AG04450 (cell line): ENCODE measurements around the gene MAFG. TPM values are rescaled to one million over a fixed set of nuclear protein-coding genes. Genes with fewer than 3 reads are reported as not detected.

Experiments
- CTCF ChIA-PET: fragments of 300-600, 350-600 bp; formaldehyde crosslinking; extraction: SDS; loops from one replicate; lab custom pipeline; 2022; ENCODE audit warnings: antibody characterized with exemption, inconsistent platforms; lab: Charles Lee
- POLR2A ChIA-PET: fragments of 350-600 bp; formaldehyde crosslinking; extraction: SDS; loops from one replicate; lab custom pipeline; 2021; ENCODE audit warnings: antibody characterized with exemption, inconsistent platforms; lab: Yijun Ruan, JAX
- DNase-seq: peaks from one replicate; pipeline ENCODE4 v3.0.0-alpha.2; 2011; ENCODE audit warnings: low read depth, low spot score
- H3K27ac ChIP-seq: one replicate; pipeline ENCODE4 v1.5.1; 2012; ENCODE audit warnings: low read depth, low read length, control low read depth
- H3K27me3 ChIP-seq: one replicate; pipeline ENCODE4 v1.6.0; 2012; ENCODE audit warnings: low read length; ENCODE audit not compliant: control insufficient read depth, insufficient read depth
- H3K4me3 ChIP-seq: 2 replicates; pipeline ENCODE4 v1.5.1; 2011; ENCODE audit warnings: mild to moderate bottlenecking, low read depth, low read length, control low read depth
- H3K9me3 ChIP-seq: 2 replicates; pipeline ENCODE4 v1.5.1; 2012; ENCODE audit warnings: low read length; ENCODE audit not compliant: control insufficient read depth, insufficient read depth
- polyA plus RNA-seq: library from polyadenylated mRNA; depleted of rRNA; stranded (reverse); fragments of >200 nt; gene quantifications from 2 replicates; pipeline ENCODE4 v1.2.3, GENCODE V29; 2011
- TF ChIP-seq, protein P1 (sequence below): IDR thresholded peaks from 2 replicates; pipeline ENCODE4 v1.5.1; 2011; ENCODE audit warnings: low read depth, low read length, control low read depth, inconsistent platforms

MAFG gene
- polyA plus RNA-seq, 1 experiment: 17.7 TPM

DNA sequence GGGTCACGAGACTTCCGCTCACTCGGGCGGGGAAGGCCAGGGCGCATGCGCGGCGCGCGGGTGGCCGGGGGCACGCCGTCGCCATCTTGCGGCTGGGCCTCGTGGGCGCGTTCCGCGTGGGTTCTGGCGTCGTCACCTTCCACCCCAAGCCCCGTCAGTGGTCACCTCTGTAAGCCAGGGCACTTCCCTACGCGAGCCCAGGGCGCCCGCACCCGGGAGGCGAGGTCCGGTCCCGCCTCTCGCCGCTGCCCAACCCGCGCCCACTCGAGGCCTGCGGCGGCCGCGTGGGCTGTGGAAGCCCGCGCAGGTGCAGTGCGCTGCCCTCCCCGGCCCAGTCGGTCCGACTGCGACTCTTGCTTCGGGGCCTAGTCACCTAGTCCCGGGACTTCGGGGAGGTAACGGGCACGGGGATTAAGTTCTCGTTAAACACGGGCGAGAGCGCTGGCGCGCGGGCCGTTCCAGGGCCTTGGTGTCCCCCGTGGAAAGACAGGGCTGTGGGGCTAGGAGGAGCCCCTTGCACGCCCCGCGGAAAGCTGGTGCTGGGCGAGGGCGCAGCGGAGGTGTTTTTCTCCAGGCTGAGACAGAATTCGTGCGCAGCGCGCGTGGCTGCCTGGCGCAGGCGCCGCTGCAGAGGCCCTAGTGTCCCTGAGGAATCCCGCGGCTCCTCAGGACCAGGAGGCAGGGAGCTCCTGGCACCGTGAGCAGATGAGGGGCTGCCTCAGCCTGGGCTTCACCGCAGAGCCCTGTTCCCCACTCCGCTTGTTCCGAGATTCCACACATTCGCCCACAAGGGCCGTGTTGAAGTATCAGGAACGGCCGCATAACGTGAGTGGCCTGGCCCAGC lies 55.9 kb downstream of the MAFG start:
- no peaks in the 10 kb centered on the region for H3K27me3 ChIP-seq
- peak; percentile 47 for DNase-seq
- peak overlapping the region; percentile 77 for H3K27ac ChIP-seq
- H3K4me3 ChIP-seq: peak overlapping the region; percentile 81
- TF ChIP-seq, protein P1, sequence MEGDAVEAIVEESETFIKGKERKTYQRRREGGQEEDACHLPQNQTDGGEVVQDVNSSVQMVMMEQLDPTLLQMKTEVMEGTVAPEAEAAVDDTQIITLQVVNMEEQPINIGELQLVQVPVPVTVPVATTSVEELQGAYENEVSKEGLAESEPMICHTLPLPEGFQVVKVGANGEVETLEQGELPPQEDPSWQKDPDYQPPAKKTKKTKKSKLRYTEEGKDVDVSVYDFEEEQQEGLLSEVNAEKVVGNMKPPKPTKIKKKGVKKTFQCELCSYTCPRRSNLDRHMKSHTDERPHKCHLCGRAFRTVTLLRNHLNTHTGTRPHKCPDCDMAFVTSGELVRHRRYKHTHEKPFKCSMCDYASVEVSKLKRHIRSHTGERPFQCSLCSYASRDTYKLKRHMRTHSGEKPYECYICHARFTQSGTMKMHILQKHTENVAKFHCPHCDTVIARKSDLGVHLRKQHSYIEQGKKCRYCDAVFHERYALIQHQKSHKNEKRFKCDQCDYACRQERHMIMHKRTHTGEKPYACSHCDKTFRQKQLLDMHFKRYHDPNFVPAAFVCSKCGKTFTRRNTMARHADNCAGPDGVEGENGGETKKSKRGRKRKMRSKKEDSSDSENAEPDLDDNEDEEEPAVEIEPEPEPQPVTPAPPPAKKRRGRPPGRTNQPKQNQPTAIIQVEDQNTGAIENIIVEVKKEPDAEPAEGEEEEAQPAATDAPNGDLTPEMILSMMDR: peak; percentile 27; the same call in 1 of the 2 replicates
- POLR2A ChIA-PET: no interaction called here
- H3K9me3 ChIP-seq: no peaks in the 10 kb centered on the region; the same call in 1 of the 2 replicates
- CTCF ChIA-PET: no interaction called here

DNA sequence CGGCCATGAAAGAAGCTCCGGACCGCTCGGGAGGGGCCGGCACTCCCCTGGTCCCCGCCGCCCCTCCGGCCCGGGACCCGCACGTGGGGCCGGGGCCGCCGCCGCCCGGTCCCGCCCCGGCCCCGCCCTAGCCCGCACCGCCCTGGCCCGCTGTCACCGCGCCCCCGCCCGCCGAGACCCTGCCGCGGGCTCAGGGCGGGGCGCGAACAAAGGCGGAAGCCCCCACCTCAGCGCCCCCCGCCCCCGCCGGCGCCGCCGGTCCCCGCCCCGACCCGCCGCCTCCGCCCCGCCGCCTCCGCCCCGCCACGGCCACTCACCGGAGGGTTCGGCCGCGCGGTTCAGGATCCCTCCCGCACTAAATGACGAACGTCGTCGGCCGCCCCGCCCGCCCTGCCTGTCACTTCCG lies 56.6 kb downstream of the MAFG start, which contains the start of gene ARHGDIA:
ARHGDIA (minus strand) TSS at position 357 of the 406 bp plus-strand sequence. CDS start 1,407 bp downstream, outside the sequence.
- peak within 1 kb of the TSS; percentile 81 for H3K4me3 ChIP-seq
- no peak for DNase-seq
- TF ChIP-seq, protein P1: no peak
- ChIA-PET CTCF (interaction anchor here (0.8 kb wide), 1 partner anchor 50 kb away, joined by 3 read pairs; no protein-coding TSS in a partner anchor), POLR2A (interaction anchor here (1.9 kb wide), 1 partner anchor 10 kb away, joined by 11 read pairs; the partner anchor contains the start of gene P4HB)
- peak within 1 kb of the TSS; percentile 88 for H3K27ac ChIP-seq
- no peaks in the 10 kb centered on the region; the same call in 1 of the 2 replicates for H3K9me3 ChIP-seq
- no peaks in the 10 kb centered on the region for H3K27me3 ChIP-seq

DNA sequence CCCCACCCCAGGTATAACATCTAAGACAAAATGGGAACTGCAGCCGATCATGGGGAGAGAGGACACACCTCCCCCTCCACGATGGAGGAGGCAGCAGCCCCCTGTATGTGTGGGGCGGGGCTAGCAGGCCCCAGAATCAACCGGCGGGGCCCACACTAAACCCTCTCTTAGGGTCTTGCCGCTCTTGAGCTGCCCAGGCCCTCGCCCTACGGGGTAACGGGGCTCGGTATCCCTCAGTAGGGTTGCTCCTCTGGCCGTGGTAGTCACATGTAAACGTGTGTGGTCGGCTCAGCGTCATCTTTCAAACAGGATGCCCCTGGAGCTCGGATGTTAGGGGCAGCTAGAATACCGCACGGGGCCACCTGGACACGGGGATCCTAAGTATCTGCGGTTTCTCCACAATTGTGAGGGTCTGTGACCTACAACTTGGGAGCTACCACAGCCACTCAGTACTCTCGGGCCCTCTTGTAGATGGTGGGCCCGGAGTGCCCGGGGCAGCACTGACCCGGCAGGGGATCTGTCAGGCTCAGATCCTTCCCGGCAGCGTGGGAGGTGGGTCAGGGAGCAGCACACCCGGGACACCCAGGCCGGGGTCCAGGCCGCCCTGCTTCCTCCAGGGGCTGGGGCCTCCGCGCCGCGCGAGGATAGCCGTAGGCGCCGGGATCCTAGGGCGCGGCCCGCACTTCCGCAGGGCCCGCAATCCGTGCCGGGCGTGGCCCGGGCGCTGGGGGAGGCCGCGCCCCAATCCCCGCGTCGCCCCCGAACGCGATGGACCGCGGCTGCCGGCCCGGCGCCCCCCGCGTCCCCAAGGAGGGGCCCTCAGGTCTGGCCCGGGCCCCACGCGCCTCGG lies 57.2 kb downstream of the MAFG start:
- no peaks in the 10 kb centered on the region; the same call in 1 of the 2 replicates for H3K9me3 ChIP-seq
- ChIA-PET POLR2A (interaction anchor here (0.6 to 1.9 kb wide), 5 partner anchors 9 to 362 kb away, joined by 3 to 11 read pairs (median 4); partner anchors contain the start of genes ARL16, HGS, MCRIP1 and P4HB), CTCF (interaction anchor here (0.6 to 0.8 kb wide), 2 partner anchors 50 to 195 kb away, joined by 3 read pairs; no protein-coding TSS in a partner anchor)
- peak overlapping the region; percentile 81 for H3K4me3 ChIP-seq
- DNase-seq: no peak
- TF ChIP-seq, protein P1: no peak
- peak overlapping the region; percentile 88 for H3K27ac ChIP-seq
- H3K27me3 ChIP-seq: no peaks in the 10 kb centered on the region

DNA sequence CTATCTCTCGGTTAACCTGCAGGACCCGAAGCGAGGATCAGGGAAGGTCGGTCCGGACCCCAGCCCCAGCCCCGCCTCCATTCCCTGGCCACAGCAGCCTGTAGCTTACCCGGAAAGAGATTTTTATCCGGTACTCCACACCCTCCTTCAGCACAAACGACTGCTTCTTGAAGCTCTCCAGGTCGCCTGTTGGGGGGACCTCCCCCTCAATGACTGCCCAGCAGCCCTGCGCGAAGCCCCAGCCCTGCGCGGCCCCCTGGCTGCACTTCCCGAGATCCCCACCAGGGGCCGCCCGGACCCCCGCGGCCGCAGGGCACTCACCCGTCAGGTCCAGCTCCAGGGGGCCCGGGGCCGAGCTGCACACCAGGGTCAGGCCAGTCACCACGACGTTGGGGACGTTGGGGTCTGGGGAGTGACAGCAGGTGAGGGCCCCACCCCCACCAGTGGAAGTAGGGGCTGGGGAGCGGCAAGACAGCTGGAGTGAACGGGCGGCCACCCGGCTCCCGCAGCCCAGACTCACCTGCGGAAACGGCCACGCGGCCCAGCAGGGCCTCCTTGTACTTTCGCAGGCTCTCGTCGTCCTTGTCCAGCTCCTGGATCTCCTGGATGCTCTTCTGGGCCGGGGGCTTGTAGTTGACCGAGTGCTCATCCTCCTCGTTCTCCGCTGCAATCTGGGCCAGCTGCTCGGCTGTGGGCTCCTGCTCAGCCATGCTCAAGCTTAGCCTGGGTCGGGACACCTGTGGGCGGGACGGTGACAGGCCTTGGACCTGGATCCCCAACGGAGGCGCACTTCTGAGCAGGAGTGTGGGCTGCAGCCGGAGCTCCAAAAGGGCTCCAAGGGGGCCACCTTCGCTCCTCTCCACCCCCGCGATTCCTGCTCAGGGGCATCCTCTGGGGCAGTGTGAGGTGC lies 58.1 kb downstream of the MAFG start:
- DNase-seq: no peak
- POLR2A ChIA-PET: interaction anchor here (0.5 to 1.9 kb wide), 6 partner anchors 8 to 364 kb away, joined by 3 to 11 read pairs (median 5); partner anchors contain the start of genes ARL16, HGS, MCRIP1 and P4HB
- Histone ChIP-seq H3K27ac (peak overlapping the region; percentile 88), H3K9me3 (no peaks in the 10 kb centered on the region; the same call in 1 of the 2 replicates), H3K27me3 (no peaks in the 10 kb centered on the region), H3K4me3 (peak overlapping the region; percentile 81)
- CTCF ChIA-PET: interaction anchor here (0.6 to 1.2 kb wide), 2 partner anchors 54 to 150 kb away, joined by 3 read pairs; no protein-coding TSS in a partner anchor
- TF ChIP-seq, protein P1: peak; percentile 79
